Kidney (tissue), 14 donors: Measurements from ENCODE around the gene THSD4. TPM values are rescaled to one million over a fixed set of nuclear protein-coding genes. Genes with fewer than 3 reads are reported as not detected.

Experiments used
- DNase-seq, 5 donors: peaks; one replicate each; pipeline ENCODE4 v3.0.0-alpha.2; 2013 to 2020
- FAIRE-seq: peaks from 2 replicates; lab custom pipeline; 2012; peaks lifted over from hg19 to GRCh38; lab: Jason Lieb, UNC
- H3K27ac ChIP-seq, 2 donors: one replicate each; pipeline ENCODE4 v1.7.0; 2013; ENCODE audit warnings: low read depth in 2 of 2, low read length in 2 of 2, inconsistent platforms in 1 of 2
- H3K27me3 ChIP-seq: one replicate; pipeline ENCODE4 v1.7.1; 2013; ENCODE audit warnings: low read length, inconsistent platforms; ENCODE audit not compliant: control insufficient read depth, insufficient read depth
- H3K36me3 ChIP-seq, 3 donors: one replicate each; pipeline versions ENCODE4 v1.7.0 to v1.7.1; 2013; ENCODE audit warnings: low read length in 3 of 3, control low read depth in 1 of 3, inconsistent platforms in 1 of 3; ENCODE audit not compliant: insufficient read depth in 3 of 3, control insufficient read depth in 2 of 3
- H3K4me1 ChIP-seq, 3 donors: one replicate each; pipeline versions ENCODE4 v1.7.0 to v1.7.1; 2013; ENCODE audit warnings: low read length in 3 of 3, inconsistent platforms in 1 of 3, low read depth in 1 of 3; ENCODE audit not compliant: control insufficient read depth in 2 of 3, insufficient read depth in 2 of 3
- H3K4me3 ChIP-seq, 3 donors: one replicate each; pipeline versions ENCODE4 v1.7.0 to v1.8.1; 2013; ENCODE audit warnings: low read length in 3 of 3, control low read depth in 1 of 3, inconsistent platforms in 1 of 3
- H3K9ac ChIP-seq, 3 donors: one replicate each; pipeline versions ENCODE4 v1.7.0 to v1.7.1; 2013; ENCODE audit warnings: low read length in 3 of 3, control low read depth in 1 of 3, inconsistent platforms in 1 of 3
- H3K9me3 ChIP-seq, 3 donors: one replicate each; pipeline versions ENCODE4 v1.7.0 to v1.7.1; 2013; ENCODE audit warnings: low read length in 3 of 3, control low read depth in 1 of 3, inconsistent platforms in 1 of 3; ENCODE audit not compliant: control insufficient read depth in 2 of 3, insufficient read depth in 1 of 3
- intact Hi-C: fragments of 100-400 bp; cut with DNase I; formaldehyde crosslinking; loops from one replicate; pipeline ENCODE4 v1.11.1; 2022
- polyA plus RNA-seq: library from polyadenylated mRNA; stranded (reverse); fragments of 350-450 nt; fragmentation: Illumina TruSeq; extraction: RNeasy Lipid Tissue Mini Kit (QIAGEN cat#74804); gene quantifications from one replicate; pipeline ENCODE4 v1.2.3, GENCODE V29; 2014; ENCODE audit warnings: low read depth, low replicate concordance; ENCODE audit not compliant: insufficient read depth
- total RNA-seq: library from RNA; stranded (reverse); fragmentation: NEBNext Ultra II Directional; extraction: Animal tissue kit (Norgen Biotek cat#: 25700); gene quantifications from one replicate; pipeline ENCODE4 v1.2.1, GENCODE V29; 2021
- TF ChIP-seq, protein P1 (sequence below): IDR thresholded peaks from 3 replicates; pipeline ENCODE4 v1.5.1; 2012; ENCODE audit warnings: mild to moderate bottlenecking, moderate library complexity, borderline replicate concordance; ENCODE audit not compliant: insufficient read depth; ENCODE audit errors: extremely low read depth
- donor health status: control.
- donor health status: control.
- donor health status: control.
- donor health status: control.
- donor health status: control.
- donor health status: DM: yes; HTN: yes; CAD: no.
- donor health status: Normal renal cell carcinoma (clear cell type).

The THSD4 gene
- total and polyA plus RNA-seq, 2 donors from 2014 or later = 9.4 to 36.3 TPM

DNA sequence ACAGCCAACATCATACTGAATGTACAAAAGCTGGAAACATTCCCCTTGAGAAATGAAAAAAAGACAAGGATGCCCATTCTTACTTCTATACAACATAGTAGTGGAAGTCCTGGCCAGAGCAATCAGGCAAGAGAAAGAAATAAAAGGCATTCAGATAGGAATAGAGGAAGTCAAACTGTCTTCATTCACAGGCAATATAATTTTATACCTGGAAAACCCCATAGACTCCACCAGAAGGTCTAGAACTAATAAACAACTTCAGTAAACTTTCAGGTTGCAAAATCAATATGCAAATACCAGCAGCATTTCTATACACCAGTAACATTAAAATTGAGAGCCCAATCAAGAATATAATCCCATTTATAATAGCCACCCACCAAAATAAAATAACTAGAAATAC is 27.1 kb upstream of the THSD4 start:
- H3K9me3 ChIP-seq = peaks cover 0 to 7% (median 0%) of the 10 kb centered on the region in 3 donors
- no peak overlapping the region for H3K27ac ChIP-seq
- H3K9ac ChIP-seq = no peak overlapping the region
- FAIRE-seq (no peak), DNase-seq (no peak)
- peaks cover 0 to 7% (median 0%) of the 10 kb centered on the region in 3 donors for H3K4me1 ChIP-seq
- TF ChIP-seq, protein P1, sequence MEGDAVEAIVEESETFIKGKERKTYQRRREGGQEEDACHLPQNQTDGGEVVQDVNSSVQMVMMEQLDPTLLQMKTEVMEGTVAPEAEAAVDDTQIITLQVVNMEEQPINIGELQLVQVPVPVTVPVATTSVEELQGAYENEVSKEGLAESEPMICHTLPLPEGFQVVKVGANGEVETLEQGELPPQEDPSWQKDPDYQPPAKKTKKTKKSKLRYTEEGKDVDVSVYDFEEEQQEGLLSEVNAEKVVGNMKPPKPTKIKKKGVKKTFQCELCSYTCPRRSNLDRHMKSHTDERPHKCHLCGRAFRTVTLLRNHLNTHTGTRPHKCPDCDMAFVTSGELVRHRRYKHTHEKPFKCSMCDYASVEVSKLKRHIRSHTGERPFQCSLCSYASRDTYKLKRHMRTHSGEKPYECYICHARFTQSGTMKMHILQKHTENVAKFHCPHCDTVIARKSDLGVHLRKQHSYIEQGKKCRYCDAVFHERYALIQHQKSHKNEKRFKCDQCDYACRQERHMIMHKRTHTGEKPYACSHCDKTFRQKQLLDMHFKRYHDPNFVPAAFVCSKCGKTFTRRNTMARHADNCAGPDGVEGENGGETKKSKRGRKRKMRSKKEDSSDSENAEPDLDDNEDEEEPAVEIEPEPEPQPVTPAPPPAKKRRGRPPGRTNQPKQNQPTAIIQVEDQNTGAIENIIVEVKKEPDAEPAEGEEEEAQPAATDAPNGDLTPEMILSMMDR = no peak
- no peaks in the 10 kb centered on the region for H3K36me3 ChIP-seq
- intact Hi-C loops = no loop called here
- H3K27me3 ChIP-seq = no peaks in the 10 kb centered on the region
- H3K4me3 ChIP-seq = no peak overlapping the region

DNA sequence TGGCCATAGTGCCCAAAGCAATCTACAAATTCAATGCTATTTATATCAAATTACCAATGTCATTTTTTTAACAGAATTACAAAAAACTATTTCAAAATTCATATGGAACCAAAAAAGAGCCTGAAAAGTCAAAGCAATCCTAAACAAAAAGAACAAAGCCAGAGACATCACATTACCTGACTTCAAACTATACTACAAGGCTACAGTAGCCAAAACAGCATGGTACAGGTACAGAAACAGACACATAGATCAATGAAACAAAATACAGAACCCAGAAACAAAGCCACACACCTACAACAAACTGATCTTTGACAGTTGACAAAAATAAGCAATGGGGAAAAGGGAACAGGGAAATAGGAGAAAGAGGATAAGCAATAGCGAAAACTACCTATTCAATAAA is 26.6 kb upstream of the THSD4 start:
- Histone ChIP-seq H3K9ac (no peak overlapping the region), H3K36me3 (no peaks in the 10 kb centered on the region), H3K27ac (no peak overlapping the region), H3K9me3 (peaks cover 0 to 7% (median 0%) of the 10 kb centered on the region in 3 donors), H3K27me3 (no peaks in the 10 kb centered on the region), H3K4me3 (no peak overlapping the region), H3K4me1 (peaks cover 0 to 5% (median 0%) of the 10 kb centered on the region in 3 donors)
- FAIRE-seq = no peak
- intact Hi-C loops = no loop called here
- TF ChIP-seq, protein P1 = no peak
- DNase-seq = no peak

DNA sequence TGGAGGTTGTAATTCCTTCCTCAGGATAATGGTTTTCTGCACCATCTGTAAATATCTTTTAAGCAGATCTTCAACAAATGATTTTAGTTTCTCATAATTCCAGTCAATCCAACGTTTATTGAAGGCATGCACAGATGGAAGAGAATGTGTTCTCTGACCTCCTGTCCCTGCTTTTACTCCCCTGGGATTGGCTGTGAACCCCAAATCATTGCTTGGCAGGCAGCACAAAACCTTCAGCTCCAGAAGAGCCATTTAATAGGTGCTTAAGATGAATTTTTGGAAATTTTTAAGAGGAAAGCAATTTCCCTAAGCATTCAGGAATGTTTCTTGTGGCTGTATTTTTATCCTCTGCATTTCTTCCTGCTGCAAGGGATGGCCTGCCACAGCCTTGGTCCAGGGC is 25.5 kb upstream of the THSD4 start:
- no peak overlapping the region for H3K4me3 ChIP-seq
- TF ChIP-seq, protein P1 = no peak
- H3K27me3 ChIP-seq = no peaks in the 10 kb centered on the region
- H3K9me3 ChIP-seq = peaks cover 0 to 7% (median 0%) of the 10 kb centered on the region in 3 donors
- no peaks in the 10 kb centered on the region for H3K36me3 ChIP-seq
- no peak for FAIRE-seq
- no peak overlapping the region for H3K27ac ChIP-seq
- H3K9ac ChIP-seq = no peak overlapping the region
- peaks cover 0 to 2% (median 0%) of the 10 kb centered on the region in 3 donors for H3K4me1 ChIP-seq
- intact Hi-C loops = no loop called here
- DNase-seq = no peak

DNA sequence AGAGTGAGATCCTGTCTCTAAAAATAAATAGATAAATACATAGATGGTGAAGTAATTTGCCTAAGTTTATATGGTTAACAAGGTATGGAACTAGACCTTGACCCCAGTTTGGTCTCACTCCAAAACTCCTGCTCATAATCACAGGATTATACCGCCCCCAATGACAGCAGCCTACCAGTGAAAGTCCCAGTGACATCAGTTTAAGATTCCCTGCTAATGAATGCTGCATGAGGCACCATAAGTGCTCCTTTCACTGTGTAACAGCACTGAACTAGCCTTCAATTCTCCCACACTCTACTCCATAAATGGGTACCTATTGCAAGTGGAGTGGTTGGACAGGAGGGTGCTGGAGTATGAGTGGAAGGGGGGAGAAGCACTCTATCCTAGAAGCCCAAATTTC is 23.7 kb upstream of the THSD4 start:
- H3K9me3 ChIP-seq = peaks cover 0 to 7% (median 0%) of the 10 kb centered on the region in 3 donors
- FAIRE-seq (no peak), DNase-seq (no peak)
- peaks cover 0 to 2% (median 0%) of the 10 kb centered on the region in 3 donors for H3K4me1 ChIP-seq
- no peak overlapping the region for H3K4me3 ChIP-seq
- no peak overlapping the region for H3K9ac ChIP-seq
- no peaks in the 10 kb centered on the region for H3K27me3 ChIP-seq
- TF ChIP-seq, protein P1 = no peak
- no peak overlapping the region for H3K27ac ChIP-seq
- intact Hi-C loops = no loop called here
- H3K36me3 ChIP-seq = no peaks in the 10 kb centered on the region
